ENCODE measurements around the gene NCOA3.

The NCOA3 gene

DNA sequence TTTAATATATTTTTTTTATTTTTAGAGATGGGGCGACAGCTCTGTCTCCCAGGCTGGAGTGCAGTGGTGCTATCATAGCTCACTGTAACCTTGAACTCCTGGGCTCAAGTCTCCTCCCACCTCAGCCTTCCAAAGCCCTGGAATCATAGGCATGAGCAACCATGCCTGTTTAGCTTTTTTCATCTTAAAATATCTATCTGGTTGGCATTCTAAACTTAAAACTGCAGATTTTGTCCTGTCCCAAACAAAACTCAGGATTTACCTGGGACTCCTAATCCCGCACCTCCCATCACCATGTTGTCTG, 158.9 kb downstream of the NCOA3 start:
- in situ Hi-C loops (cut with HindIII; ENCODE audit: low sequenced_read_pairs): no loop called here
- H3K4me3 ChIP-seq (ENCODE audit: low read depth, low read length): no peak overlapping the region
- TF ChIP-seq, protein P1, sequence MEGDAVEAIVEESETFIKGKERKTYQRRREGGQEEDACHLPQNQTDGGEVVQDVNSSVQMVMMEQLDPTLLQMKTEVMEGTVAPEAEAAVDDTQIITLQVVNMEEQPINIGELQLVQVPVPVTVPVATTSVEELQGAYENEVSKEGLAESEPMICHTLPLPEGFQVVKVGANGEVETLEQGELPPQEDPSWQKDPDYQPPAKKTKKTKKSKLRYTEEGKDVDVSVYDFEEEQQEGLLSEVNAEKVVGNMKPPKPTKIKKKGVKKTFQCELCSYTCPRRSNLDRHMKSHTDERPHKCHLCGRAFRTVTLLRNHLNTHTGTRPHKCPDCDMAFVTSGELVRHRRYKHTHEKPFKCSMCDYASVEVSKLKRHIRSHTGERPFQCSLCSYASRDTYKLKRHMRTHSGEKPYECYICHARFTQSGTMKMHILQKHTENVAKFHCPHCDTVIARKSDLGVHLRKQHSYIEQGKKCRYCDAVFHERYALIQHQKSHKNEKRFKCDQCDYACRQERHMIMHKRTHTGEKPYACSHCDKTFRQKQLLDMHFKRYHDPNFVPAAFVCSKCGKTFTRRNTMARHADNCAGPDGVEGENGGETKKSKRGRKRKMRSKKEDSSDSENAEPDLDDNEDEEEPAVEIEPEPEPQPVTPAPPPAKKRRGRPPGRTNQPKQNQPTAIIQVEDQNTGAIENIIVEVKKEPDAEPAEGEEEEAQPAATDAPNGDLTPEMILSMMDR (IDR thresholded peaks at IDR 0.05; ENCODE audit: low read depth, low read length, missing control alignments): no peak
- DNase-seq (ENCODE audit: low read depth): no peak

DNA sequence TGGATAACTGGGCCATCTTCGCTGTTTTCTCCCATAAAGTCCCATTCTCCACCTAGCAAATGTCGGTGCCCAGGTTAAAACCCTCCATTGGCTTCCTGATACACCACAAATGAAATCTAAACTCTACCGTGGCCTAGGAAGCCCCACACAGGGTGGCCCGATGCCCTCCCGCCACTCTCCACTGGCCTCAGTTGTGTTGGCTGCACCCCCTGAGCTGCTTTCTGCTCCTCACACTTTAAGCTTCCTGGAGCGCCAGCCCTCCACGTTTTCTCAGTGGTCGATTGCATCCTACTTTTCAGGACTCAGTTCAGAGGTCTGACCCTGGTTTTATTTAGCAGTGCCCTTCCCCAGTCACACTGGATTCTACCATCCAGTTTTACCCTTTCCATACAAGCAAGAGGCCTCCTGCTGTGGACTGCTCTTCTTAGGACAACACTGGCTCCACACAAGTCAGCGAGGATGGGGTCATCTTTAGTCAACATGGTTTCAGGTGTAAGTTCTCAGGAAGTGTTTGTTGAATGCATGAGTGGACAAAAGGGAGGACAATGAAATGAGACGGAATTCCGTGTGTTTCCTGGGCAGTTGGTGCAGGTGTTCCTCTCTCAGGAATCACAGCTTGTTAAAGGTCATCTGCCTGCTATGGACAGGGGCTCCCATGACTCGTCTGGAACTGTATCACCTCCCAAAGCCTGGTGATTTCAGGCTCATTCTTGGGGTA, 159.5 kb downstream of the NCOA3 start:
- in situ Hi-C loops (cut with HindIII; ENCODE audit: low sequenced_read_pairs): no loop called here
- no peak overlapping the region for H3K4me3 ChIP-seq (ENCODE audit: low read depth, low read length)
- TF ChIP-seq, protein P1 (IDR thresholded peaks at IDR 0.05; ENCODE audit: low read depth, low read length, missing control alignments): no peak
- DNase-seq (ENCODE audit: low read depth): no peak

DNA sequence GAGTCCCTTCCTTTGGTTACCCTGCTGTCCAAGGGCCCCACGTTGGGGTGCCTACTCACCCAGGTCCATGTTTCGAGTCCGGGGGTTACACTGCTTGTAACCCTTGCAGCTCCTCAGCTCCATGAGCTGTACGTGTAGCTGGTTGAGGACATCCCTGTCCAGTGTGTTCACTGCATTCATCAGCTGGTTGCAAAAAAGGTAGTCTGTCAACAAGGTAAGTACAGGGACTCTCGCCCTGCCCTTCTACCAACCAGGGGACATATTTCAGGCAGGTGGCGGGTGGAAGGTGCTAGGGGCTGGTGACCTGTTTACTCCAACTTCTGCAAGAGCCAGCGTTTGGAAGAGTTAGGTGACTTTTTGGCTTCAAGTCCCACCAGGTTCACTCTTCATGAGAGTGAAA, 160.0 kb downstream of the NCOA3 start:
- TF ChIP-seq, protein P1 (IDR thresholded peaks at IDR 0.05; ENCODE audit: low read depth, low read length, missing control alignments): no peak
- in situ Hi-C loops (cut with HindIII; ENCODE audit: low sequenced_read_pairs): no loop called here
- DNase-seq (ENCODE audit: low read depth): no peak
- H3K4me3 ChIP-seq (ENCODE audit: low read depth, low read length): no peak overlapping the region

DNA sequence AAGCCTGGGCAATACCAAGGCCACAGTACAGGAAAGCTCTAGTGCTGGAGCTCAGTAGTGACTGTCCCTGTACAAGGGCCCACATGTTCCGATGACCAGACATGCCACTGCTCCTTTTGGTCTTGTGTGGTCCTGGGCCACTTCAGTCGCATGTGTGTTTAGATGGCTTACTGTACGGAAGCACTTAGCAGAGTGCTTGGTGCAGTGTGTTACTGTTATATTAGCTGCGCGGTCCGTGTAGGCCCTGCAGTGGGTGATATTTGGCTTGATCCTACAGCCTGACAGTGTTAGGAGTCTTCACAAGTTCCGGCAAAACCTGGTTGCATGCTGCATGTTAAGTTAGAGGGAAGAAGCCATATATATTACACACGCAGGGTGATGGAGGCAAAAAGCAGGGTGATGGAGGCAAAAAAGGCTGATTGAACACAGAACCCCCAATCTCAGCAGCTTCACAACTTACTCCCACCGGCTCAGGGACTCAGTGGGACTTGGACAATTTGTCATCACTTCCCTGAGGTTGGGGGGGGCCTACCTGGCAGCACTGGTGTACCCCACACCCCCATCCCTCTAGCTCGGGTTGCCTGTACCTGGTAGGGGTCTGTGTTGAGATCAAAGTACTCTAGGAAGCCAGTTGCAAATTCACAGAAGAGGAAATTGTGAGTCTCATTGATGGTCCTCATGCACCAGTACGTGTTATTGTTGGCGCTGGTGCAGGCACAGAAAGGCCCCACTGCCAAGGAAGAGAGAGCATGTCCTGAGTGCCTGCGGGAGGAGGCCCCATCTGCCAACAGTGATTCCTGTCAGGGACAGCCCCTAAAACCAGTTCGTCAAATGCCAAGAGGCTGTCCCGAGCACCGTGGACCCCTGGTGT, 161.0 kb downstream of the NCOA3 start:
- H3K4me3 ChIP-seq (ENCODE audit: low read depth, low read length): no peak overlapping the region
- TF ChIP-seq, protein P1 (IDR thresholded peaks at IDR 0.05; ENCODE audit: low read depth, low read length, missing control alignments): no peak
- no peak for DNase-seq (ENCODE audit: low read depth)
- in situ Hi-C loops (cut with HindIII; ENCODE audit: low sequenced_read_pairs): no loop called here

DNA sequence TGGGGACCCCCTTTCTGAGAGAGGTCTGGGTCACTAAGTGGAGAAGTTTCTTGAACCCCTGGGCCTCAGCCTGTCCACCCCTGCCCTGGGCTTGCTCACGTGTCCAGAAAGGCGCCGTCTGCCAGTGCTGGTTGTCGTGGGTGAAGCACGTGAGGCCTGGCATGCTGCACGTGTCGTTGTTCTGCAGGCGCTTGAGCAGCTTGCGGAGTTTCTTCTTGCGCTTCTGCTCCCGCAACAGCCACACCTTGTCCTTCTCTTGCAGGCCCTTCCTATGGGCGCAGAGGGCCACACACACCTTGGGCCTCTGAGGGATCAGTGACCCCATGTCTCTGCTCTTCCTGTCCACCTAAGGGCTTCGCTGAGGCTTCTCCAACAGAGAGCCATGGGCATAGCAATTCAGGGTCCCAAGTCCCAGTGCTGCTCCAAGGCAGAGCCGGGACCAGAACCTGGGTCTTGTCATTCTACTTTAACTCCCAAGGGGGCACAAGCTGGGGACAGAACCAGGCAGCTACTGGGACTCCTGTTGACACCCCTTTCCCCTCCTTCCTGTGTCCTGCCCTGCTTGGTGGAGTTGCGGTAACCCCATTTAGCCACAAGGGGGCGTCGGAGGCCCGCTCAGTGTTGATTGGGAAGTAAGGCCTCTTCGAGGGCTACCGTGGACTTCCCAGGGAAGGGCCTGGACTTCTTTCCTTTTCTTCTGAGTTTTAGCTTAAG, 161.8 kb downstream of the NCOA3 start:
- DNase-seq (ENCODE audit: low read depth): peak; percentile 58
- TF ChIP-seq, protein P1 (IDR thresholded peaks at IDR 0.05; ENCODE audit: low read depth, low read length, missing control alignments): peak; percentile 98
- no peak overlapping the region for H3K4me3 ChIP-seq (ENCODE audit: low read depth, low read length)
- in situ Hi-C loops (cut with HindIII; ENCODE audit: low sequenced_read_pairs): no loop called here

- no peak for DNase-seq (ENCODE audit: low read depth)
- TF ChIP-seq, protein P1 (IDR thresholded peaks at IDR 0.05; ENCODE audit: low read depth, low read length, missing control alignments): no peak
- H3K4me3 ChIP-seq (ENCODE audit: low read depth, low read length): no peak overlapping the region
- in situ Hi-C loops (cut with HindIII; ENCODE audit: low sequenced_read_pairs): no loop called here
These were observed 162.4 kb downstream of the NCOA3 start for GRCh38 chr20:47664068-47664437.
